VCaP (cell line): ENCODE measurements around the gene AFAP1.

Experiments used
- H3K27ac ChIP-seq: fragments of 450-650 bp; 2 replicates; pipeline ENCODE4 v1.5.1; 2017
- CTCF ChIP-seq: fragments of 450-650 bp; conservative IDR thresholded peaks from 2 replicates; pipeline ENCODE4 v1.5.1; 2017; ENCODE audit warnings: mild to moderate bottlenecking, moderate library complexity

The AFAP1 gene

GRCh38 chr4:7983296-7983695 lies 43.6 kb upstream of the AFAP1 start:
- H3K27ac ChIP-seq, result no peak overlapping the region
- no peak for TF ChIP-seq CTCF

- TF ChIP-seq CTCF, result no peak
- no peak overlapping the region for H3K27ac ChIP-seq
Measured at GRCh38 chr4:7981738-7982394, 42.2 kb upstream of the AFAP1 start.

GRCh38 chr4:7980036-7980435 lies 40.4 kb upstream of the AFAP1 start:
- no peak overlapping the region for H3K27ac ChIP-seq
- TF ChIP-seq CTCF, result no peak

- no peak overlapping the region for H3K27ac ChIP-seq
- no peak for TF ChIP-seq CTCF
Measured at GRCh38 chr4:7979652-7979968, 39.9 kb upstream of the AFAP1 start.

- TF ChIP-seq CTCF, result no peak
- no peak overlapping the region for H3K27ac ChIP-seq
Measured at GRCh38 chr4:7978907-7979651, 39.4 kb upstream of the AFAP1 start.

- H3K27ac ChIP-seq, result no peak overlapping the region
- no peak for TF ChIP-seq CTCF
Measured at GRCh38 chr4:7978489-7978888, 38.8 kb upstream of the AFAP1 start.

- no peak for TF ChIP-seq CTCF
- no peak overlapping the region for H3K27ac ChIP-seq
Measured at GRCh38 chr4:7976634-7977033, 37.0 kb upstream of the AFAP1 start.
